Measurements from ENCODE around the gene MAPK11.

MAPK11 gene

DNA sequence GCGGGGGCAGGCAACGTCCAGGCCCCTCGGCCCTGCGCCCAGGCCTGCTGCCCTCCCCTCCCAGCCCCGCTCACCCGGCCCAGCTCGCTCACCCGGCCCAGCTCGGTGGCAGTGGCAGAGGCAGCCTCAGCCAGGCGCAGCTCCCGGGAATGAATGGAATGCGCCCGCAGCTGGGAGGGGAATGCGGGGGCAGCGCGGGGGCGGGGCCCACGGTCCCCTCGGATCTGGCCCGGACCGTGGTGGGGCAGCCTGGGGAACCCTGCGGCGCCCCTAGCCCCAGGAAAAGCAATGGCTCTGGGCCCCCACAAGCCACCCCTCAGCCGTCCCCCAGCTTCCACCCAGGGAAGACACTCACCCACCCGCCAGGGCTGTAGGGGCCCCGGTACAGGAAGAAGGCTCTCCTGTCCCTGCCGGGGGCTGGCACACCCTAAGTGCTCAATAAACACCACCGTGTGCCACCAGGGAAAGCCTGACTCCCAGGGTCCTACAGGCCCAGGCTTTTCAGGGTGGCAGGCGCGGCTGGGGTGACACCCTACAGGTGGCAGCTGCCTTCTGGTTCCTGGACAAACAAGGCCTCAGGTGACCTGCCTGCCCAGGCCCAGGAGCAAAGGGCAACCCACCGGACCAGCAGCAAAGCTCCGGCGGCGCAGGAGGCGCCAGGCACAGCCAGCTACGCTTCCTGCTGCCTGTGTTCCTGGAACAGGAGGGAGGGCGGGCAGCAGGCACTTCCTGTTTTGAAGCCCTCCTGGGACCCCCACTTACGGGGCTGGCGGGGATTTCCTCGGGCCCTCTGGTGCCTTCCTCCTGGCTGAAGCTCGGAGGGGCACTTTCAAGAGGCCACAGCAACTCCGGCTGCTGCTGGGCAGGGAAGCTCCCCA is 23.5 kb upstream of the MAPK11 start:
- DNase-seq, result no peak

DNA sequence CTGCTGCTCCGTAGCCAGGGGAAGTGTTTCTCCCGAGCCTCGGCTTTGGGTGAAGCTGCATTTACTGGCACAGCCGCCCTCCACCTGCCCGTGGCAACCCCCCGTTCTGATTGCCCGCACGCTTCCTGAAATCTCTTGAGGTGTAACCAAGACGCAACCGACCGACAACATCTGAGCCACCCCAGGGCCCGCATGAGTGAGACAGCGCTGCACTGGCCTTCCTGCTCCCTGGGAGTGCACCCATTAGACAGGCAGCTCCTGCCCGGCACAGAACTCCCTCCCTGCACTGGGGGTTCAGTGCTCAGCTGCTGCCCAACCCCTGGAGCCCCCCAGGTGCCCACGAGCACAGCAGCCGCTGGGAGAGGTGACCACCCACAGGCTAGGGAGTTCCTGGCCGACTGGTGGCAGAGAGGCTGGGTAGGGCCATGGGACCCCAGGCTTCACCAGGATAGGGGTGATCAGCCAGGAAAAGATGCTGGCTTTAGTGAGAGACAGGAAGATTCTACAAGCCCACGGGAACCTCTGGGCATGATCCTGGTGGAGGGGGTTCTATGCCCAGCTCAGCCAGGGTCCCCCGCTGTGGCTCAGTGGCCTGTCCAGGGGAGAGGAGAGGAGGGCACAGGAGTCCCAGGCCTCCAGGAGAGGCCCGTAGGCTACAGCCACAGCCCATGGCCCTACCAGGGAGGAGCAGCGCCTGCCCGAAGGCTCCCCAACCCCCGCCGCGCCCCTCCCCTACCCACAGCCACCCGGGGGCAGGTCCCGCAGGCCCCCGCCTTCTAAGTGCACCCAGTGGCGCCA is 22.7 kb upstream of the MAPK11 start:
- no peak for DNase-seq

DNA sequence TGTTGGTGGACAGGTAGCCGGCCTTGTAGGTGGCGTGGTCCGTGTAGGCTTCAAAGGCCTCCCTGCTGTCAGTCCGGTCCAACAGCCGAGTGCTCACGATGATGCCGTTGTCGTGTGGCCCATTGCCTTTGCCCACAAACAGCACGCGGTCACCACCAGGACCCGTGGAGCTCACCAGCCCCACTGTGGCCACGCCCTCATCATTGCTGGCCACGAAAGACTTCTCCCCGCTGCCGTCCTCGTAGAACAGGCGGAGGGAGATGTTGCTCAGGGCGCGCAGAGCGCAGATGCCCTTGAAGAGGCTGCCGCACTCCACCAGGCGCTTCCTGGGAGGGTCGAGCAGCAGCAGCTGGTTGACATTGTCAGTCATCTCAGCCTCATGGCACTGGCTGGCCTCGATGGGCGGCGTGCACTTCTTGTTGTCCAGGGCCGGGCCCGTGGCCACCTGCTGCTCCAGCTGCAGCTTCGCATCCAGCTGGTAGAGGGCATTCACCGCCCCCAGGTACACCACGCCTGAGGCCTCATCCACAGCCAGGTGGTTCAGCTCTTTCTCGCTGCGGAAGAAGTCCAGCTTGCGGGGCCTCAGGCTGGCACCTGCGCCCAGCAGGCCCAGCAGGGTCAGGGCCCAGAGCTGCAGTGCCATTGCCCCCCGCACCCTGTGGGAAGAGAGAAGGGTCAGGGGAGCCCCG is 19.9 kb upstream of the MAPK11 start:
- DNase-seq, result no peak

DNA sequence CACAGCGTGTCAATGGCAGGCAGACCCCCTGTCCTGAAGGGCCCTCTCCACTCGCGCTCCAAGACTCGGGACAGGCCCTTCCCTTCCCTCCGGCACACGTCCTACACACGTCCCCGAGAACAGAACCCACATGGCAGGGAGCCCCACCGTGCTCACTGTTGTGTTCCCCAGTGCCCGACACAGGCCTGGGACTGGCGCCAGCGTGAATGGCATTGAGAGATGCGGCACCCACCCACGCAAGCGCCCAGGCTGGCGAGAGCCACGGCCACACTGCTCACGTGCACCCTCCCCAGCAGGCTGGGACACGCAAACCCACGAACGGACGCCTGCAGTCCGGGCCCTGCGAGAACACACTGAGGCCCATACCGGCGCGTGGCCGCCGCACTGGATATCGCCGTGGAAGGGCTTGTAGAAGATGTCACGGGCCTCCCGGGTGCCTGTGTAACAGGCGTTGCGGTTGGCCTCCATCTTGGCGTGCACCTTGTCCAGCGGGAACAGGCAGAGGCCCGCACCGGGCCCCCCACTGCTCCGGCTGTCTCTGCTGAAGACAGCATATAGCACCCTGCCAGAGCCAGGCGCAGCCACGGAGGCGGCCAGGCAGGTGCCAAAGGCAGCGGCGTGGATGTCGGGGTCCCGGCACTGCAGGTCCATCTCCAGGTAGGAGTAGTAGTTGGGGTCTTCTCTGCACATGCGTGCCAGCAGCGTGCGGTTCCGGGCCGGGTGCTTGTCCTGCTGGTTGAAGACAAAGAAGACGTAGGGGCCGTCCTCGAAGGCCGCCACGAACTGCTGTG is 19.2 kb upstream of the MAPK11 start:
- DNase-seq, result no peak

DNA sequence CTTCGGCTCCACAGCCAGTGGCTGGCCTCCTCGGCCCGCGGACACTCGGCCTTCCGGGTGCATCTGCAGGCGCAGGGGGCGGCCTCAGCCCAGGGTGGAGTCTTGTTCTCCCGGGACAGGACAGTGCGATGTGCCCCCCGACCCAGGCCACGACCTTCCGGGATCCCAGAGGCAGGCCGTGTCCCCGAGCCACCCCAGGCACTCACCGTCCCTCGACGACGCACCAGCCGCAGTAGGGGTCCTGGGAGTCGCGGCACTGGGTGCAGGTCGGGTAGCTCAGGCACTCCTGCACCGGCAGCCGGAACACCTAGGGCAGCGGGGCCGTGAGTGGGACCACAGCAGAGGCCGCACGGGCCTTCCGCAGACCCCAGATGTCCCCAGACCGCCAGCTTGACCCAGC is 17.6 kb upstream of the MAPK11 start:
- no peak for DNase-seq

DNA sequence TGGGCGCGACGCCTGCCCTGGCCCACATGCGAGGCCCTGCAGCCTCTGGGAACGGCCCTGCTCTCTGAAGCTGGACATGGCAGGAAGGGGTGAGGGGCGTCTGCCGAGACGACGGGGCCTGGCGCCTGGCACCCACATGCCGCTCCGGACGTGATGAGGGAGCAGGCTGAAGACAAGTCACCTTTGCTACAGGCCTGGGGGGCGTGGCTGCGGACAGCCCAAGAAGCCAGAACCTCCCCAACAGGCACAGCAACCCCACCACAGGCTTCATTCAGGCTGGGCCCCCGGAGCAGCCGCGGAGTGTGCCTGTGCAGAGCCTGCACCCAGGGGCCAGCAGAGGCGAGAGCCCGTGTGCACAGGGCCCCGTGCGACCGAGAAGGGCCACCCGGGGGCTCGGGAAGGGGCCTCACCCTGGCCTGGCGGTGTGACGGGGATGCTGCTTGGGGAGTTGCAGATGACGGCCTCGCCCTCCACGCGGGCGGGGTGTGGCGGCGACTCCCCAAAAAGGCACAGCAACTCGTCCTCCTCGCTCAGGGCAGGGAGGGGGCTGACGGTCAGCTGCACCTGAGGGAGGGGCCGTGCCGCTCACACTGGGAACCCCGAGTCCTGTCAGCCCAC is 16.6 kb upstream of the MAPK11 start:
- no peak for DNase-seq

DNA sequence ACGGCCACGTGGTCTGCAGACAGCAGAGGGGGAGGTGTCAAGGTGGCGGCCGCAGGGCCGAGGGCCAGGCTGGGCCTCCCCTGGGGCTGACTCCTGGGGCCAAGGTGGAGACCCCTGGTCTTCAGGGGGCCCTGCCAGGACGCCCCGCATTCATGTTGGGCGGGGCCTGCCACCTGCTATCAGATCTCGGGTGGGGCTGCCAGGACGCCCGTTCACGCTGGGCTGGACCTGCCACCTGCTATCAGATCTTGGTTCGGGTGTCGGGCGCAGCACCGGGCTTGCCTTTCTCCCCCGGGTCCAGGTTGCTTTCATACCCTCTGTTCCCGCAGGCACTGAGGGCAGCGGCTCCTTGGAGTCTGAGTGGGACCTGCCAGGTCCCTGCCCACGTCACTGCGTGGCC is 16.1 kb upstream of the MAPK11 start:
- no peak for DNase-seq

DNA sequence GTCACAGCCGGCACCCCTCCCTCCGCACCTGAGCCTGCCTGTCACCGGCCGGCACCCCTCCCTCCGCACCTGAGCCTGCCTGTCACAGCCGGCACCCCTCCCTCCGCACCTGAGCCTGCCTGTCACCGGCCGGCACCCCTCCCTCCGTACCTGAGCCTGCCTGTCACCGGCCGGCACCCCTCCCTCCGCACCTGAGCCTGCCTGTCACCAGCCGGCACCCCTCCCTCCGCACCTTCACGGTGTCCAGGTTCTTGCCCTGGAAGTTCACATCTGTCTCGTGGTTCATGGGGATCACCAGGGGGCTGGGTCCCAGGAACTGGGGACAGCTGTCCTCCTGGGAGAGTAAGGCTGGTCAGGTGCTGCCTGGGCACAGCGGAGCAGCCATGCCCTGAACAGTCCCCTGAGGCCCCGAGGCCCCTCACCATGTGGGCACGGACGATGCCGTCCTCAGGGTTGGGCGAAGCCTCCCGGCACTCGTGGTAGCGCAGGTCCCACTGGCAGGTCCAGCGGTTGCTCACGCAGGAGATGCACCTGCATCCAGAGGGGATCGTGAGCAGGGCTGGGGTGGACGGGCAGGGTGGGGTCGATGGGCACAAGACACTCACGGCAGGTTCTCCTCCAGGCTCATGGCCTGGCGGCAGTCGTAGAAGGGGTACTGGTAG is 15.5 kb upstream of the MAPK11 start:
- DNase-seq, result no peak

DNA sequence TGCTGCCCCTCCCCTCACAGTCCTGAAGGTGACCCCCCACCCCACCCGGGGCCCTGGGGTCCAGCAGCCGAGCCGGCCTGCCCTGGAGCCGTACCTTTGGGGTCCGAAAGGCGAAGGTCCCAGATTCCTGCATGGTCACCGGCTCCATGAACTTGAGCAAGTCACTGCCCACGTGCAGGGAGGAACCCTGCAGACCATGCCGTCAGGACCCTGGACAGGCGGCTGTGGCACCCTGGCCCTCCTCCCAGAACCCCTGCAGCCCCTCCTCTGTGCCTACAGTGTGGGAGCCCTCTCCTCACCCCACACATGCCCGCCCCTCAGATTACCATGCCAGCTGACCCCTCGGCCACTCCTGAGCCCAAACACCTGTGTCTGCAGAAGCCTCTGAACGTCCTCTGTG is 14.3 kb upstream of the MAPK11 start:
- no peak for DNase-seq

DNA sequence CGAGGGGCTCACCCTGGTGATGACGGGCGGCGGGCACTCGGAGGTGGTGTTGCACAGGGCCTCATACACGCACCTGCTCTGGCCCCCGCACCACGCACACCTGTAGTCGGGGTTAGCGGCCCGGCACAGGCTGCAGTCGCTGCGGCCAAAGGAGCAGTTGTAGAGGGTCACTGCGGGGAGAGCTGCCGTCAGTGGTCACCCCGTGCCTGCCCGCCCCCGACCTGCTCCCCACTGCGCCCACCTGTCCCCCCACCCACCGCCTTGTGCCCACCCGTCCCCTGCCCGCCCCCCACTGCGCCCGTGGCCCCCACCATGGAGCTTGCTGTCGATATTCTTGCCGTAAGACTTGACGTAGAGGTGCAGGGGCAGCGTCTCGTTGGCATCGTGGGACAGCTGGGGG is 13.6 kb upstream of the MAPK11 start:
- DNase-seq, result no peak

DNA sequence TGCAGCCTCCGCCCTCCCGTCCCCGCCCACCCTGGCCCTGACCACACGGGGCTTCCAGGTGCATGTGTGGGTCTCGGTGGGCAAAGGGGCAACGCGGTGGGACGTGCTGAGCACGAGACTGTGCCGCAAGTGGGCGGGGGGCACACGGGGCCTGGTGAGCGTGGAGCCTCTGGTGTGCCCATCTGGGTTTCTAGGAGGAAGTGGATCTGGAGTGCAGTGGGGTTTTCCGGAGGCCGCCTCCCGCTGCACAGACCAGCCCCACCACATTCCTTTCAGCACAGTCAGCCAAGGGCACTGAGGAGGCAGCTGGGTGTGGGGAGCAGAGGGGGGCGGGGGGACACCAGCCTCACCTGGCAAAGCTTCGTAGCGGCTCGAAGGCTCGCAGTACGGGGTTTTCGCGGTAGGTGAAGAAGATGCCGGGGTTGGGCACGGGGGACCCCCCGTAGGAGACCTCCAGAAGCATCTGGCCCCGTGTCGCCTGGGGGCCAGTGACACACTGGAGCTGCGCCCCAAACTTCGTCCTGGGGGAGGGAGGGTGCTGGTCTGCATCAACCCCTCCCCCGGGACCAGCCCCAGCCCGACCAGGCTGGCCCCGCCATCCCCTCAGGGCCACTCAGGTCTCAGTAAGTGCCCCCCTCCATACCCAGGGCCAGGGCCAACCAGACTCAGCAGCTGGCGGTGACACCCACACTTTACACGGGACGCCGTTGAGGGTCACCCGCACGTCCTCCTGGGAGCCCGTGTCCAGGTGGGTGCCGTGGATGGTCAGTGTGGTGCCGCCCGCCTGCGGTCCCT is 12.4 kb upstream of the MAPK11 start:
- DNase-seq, result no peak

DNA sequence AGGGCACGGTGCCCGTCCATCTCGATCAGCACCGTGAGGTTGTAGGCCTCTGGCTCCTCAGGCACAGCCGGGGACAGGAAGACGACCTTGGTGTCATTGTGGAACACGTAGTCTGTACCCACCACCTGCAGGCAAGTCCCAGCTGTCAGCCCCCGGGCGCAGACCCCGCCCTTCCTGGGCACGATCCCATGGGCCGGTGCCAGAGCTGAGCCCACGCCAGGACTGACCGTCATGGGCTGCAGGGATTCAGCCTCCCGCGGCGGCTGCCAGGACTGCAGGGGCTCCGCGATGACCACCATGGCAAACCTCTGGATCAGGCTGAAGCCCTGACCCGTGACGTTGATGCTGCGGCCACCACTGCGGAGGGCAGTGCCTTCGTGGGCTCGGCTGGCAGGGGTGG is 11.8 kb upstream of the MAPK11 start:
- DNase-seq, result no peak

DNA sequence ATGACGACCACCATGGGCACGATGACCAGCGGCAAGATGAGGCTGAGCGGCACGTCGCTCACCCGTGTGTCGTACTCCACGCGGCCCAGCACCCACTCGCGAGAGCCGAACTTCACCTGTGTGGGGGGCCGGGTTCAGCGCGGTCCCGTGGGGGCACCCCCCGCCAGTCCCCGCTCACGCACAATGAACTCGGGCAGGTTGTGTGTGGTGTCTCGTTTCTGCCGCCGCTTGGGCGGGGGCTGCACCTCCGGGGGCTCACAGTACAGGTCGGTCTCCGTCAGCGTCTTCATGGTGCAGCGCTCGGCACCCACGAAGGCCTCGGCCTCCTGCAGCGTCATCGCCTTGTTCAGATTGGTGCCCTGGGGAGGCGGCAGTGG is 11.2 kb upstream of the MAPK11 start:
- no peak for DNase-seq

DNA sequence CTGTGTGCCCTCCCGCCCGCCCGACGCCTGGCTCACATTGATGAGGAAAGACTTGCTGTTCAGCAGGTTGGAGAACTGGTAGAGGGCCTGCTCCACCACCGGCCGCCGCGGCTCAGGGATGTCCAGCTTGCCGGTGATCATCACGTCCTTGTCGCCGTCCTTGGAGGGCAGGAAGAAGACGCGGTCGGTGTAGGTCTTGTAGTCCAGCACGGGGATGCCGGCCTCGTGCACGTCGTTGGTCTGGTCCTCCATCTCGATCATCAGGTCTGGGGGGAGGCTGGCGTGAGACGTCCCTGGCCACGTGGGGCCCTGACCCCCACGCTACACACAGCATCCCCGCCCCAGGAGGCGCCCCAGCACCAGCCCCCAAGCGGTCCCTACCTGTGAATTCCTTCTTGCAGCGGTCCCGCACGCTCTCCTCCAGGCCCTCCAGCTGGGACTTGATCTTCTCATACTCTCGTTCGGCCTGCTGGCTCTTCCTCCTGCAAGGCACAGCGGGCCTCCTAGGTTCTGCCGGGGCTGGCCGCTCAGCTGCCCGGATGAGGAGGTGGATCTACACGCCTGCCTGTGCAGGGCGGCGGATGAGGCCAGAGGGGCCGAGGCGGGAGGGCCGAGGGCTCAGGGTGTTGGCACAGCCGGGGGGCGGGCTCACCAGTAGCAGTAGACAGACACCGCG is 10.7 kb upstream of the MAPK11 start:
- DNase-seq, result no peak

DNA sequence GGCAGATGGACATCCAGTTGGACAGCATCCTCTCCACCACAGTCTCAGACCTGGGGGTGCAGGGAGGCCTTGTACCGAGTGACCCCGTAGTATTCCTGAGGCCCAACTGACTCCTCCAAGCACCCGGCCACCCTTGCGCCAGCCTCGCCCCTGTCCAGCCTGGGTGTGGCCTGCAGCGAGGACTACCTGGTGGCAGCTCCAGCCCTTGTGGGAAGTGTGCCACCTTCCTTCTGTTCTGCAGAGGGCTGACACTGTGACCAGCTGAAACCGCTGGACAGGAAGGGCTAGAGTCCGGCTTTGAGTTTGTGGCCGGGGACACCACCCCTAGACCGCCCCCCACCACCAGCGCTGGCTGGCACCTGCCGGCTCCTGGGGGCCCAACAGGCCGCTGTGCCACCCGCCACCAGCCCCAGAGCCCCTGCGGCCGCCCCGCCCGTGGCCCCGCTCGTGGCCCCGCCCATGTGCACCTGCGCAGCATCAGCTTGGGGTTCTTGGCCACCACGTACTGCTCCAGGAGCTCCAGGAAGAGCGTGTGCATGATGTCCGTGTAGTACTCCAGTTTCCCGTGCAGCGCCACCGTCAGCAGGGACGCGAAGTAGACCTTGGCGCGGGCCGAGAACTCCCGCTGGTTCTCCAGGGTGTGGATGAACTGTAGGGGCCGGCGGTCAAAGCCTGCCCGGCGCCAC is 10.0 kb upstream of the MAPK11 start:
- no peak for DNase-seq

DNA sequence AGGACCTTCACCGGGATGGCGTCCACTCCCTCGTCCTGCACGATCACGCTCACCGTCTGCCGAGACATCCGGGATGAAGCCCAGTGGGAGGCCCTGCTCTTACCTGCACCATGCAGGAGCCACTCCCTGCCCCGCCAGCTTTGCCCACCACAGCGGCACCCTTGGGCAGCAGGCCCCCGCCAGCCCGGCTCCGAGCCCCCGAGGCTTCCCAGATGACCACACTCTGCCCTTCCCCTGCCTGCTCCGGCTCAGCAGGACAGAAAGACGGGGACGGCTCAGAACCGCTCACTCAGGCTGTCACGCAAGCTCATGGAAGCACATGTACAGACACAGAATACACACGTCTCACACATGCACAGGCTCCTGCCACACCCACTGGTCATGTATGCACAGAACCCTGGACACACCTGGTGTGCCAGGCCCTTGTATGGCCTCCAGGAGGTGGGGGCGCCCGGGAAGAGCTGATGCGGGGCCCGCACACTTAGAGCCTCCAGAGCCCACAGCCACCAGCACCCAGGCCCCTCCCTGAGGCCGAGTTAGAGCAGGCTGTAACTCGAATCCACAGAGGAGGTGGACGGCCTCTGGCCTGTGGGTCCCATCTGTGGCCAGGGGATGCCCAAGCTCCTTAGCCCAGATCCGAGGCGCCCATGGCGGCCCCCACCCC is 8.9 kb upstream of the MAPK11 start:
- no peak for DNase-seq

DNA sequence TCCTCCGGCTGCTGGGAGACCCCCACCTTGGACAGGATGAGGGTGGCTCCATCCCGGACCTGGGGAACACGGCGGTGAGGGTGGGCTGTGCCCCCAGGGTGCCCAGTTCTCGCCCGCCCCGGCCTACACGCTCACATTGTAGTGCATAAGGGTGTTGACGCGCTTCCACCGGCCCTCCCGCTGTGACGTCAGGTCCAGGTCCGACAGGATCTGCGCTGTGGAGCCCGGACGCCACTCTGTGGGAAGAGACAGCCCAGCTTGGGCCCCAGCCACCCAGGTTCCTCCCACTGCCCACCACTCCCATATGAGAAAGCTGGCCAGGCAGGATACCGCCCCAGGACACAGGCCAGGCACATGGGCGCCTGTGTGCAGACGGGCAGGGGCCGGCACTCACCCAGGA is 8.3 kb upstream of the MAPK11 start:
- DNase-seq, result no peak

DNA sequence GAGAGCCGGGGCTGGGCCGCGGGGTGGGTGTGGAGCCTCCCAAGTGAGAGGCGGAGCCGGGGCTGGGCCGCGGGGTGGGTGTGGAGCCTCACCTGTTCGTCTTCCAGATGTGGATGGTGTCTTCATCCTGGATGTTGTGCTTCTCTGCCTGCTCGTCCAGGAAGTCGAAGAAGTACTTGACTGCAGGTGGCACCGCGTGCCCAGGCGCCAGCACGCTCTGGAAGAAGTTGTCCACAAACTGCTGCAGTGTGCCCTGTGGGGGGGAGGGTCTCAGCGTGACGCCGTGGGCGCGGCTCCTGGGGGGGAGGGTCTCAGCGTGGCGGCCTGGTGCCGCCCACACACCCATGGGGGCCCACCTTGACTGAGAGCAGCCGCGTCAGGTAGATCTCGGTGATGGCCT is 7.6 kb upstream of the MAPK11 start:
- no peak for DNase-seq

DNA sequence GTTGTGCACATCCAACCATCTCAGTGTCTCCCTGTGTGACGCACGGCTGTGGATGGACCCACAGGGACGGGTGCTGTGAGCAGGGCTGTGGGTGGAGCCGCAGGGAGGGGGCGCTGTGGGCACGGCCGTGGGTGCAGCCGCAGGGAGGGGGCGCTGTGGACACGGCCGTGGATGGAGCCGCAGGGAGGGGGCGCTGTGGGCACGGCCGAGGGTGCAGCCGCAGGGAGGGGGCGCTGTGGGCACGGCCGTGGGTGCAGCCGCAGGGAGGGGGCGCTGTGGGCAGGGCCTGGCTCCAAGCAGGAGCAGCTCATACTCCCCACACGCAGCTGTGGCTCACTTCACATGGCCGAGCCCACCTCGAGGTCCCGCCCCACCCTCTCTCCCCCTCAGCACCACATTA is 6.0 kb upstream of the MAPK11 start:
- DNase-seq, result no peak

Data from NCI-H1105 (cell line).